OCI-LY7 (cell line): Measurements from ENCODE around the gene RAB31. TPM values are rescaled to one million over a fixed set of nuclear protein-coding genes. Genes with fewer than 3 reads are reported as not detected.

Experiments used
- BruUV-seq: library from RNA; stranded (reverse); fragments of 400-500 nt; replicated peaks from 2 replicates; lab custom pipeline; 2021; lab: Mats Ljungman, UMichigan
- CTCF ChIA-PET: fragments of 300-600 bp; sonication (Branson Sonifier 250); formaldehyde crosslinking; loops from one replicate; lab custom pipeline; 2022; ENCODE audit warnings: antibody characterized with exemption; ENCODE audit not compliant: unreplicated experiment; lab: Charles Lee
- POLR2A ChIA-PET: fragments of 300-600 bp; sonication (Branson Sonifier 250); formaldehyde crosslinking; loops from one replicate; lab custom pipeline; 2022; ENCODE audit warnings: antibody characterized with exemption; lab: Charles Lee
- DNase-seq: peaks from one replicate; pipeline ENCODE4 v3.0.0-alpha.2; 2015; ENCODE audit warnings: low spot score
- H2AFZ ChIP-seq: fragments of 200-600 bp; sonication (generic), shearing (Covaris generic); 2 replicates; pipeline ENCODE4 v1.6.1; 2014; ENCODE audit warnings: mild to moderate bottlenecking, antibody characterized with exemption, low read length, moderate library complexity
- H3K27ac ChIP-seq: fragments of 200-600 bp; sonication (generic); 2 replicates; pipeline ENCODE4 v1.5.1; 2014; ENCODE audit warnings: mixed run types, low read depth, mild to moderate bottlenecking, moderate library complexity, low read length, inconsistent platforms; ENCODE audit not compliant: poor library complexity, severe bottlenecking
- H3K36me3 ChIP-seq: fragments of 200-600 bp; sonication (generic); 2 replicates; pipeline ENCODE4 v1.6.1; 2014; ENCODE audit warnings: mild to moderate bottlenecking, antibody characterized with exemption, low read length, moderate library complexity, mixed read lengths; ENCODE audit not compliant: insufficient read depth
- H3K4me1 ChIP-seq: fragments of 200-600 bp; sonication (generic); 2 replicates; pipeline ENCODE4 v1.5.1; 2014; ENCODE audit warnings: mild to moderate bottlenecking, low read length; ENCODE audit not compliant: insufficient read depth, poor library complexity, severe bottlenecking
- H3K4me2 ChIP-seq: fragments of 200-600 bp; sonication (generic); 2 replicates; pipeline ENCODE4 v1.6.1; 2014; ENCODE audit warnings: mild to moderate bottlenecking, low read length
- H3K4me3 ChIP-seq: fragments of 200-600 bp; sonication (generic); 2 replicates; pipeline ENCODE4 v1.5.1; 2014; ENCODE audit warnings: mild to moderate bottlenecking, low read depth, low read length; ENCODE audit not compliant: poor library complexity, severe bottlenecking
- H3K79me2 ChIP-seq: fragments of 200-600 bp; sonication (generic); 2 replicates; pipeline ENCODE4 v1.6.1; 2016; ENCODE audit warnings: low read depth, mild to moderate bottlenecking, low read length, moderate library complexity, mixed read lengths; ENCODE audit not compliant: insufficient read depth
- H3K9me2 ChIP-seq: fragments of 200-600 bp; sonication (generic); 2 replicates; pipeline ENCODE4 v1.6.1; 2016; ENCODE audit warnings: mild to moderate bottlenecking, low read length, mixed read lengths; ENCODE audit not compliant: insufficient read depth
- H3K9me3 ChIP-seq: fragments of 200-600 bp; sonication (generic); 2 replicates; pipeline ENCODE4 v1.6.1; 2014; ENCODE audit warnings: mild to moderate bottlenecking, mixed run types, low read length, mixed read lengths
- H4K20me1 ChIP-seq: fragments of 200-600 bp; sonication (generic); 2 replicates; pipeline ENCODE4 v1.6.1; 2014; ENCODE audit warnings: mild to moderate bottlenecking, antibody characterized with exemption, low read length, moderate library complexity, mixed read lengths; ENCODE audit not compliant: insufficient read depth
- EZH2phosphoT487 ChIP-seq: fragments of 200-600 bp; sonication (generic); IDR thresholded peaks from 2 replicates; pipeline ENCODE4 v1.6.1; 2018; ENCODE audit warnings: low read depth, borderline replicate concordance, mild to moderate bottlenecking, mixed run types, antibody characterized with exemption, low read length, moderate library complexity, mixed read lengths
- intact Hi-C: fragments of 100-400 bp; cut with micrococcal nuclease; formaldehyde crosslinking; loops from one replicate; pipeline ENCODE4 v1.10.0; 2022; ENCODE audit not compliant: unreplicated experiment
- total RNA-seq, 2 experiments: library from RNA; depleted of rRNA in 1 of 2; stranded (reverse); fragments of >200 nt in 1 of 2; shearing (Covaris generic) in 1 of 2; gene quantifications; 2 replicates each; pipeline ENCODE4 v1.2.3, GENCODE V29; 2014 to 2022
- TF ChIP-seq, protein P1 (sequence below): fragments of 200-600 bp; sonication (generic); conservative IDR thresholded peaks from 2 replicates; pipeline ENCODE4 v1.5.1; 2014; ENCODE audit warnings: mild to moderate bottlenecking, antibody characterized with exemption, low read length, moderate library complexity, mixed read lengths

RAB31 gene
- total RNA-seq, 2 experiments from 2014 or later: not detected

DNA sequence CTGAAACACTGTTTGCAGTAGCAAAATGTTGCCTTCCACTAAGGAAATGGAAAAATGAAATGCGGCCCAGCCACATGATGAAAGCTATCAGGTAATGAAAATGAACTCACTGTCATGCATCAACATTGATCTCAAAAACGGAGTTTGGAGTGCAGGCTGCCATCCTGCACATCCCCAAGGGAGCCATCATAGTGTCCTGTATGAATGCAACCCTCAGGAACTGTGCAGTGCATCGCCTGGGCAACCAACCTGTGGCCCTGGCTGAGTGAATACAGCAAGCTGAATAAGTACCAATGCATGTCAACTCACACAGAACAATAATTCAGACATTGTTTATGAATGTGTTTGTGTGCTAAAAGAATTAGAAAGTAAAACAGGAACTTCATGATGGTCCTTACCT, 154.6 kb downstream of the RAB31 start:
- Histone ChIP-seq H3K4me3 (no peak overlapping the region), H3K9me3 (no peaks in the 10 kb centered on the region), H3K4me1 (no peaks in the 10 kb centered on the region), H3K36me3 (no peaks in the 10 kb centered on the region), H2AFZ (no peak overlapping the region), H3K4me2 (no peak overlapping the region), H3K27ac (no peak overlapping the region), H4K20me1 (no peaks in the 10 kb centered on the region), H3K79me2 (no peaks in the 10 kb centered on the region), H3K9me2 (no peaks in the 10 kb centered on the region)
- ChIA-PET CTCF (no interaction called here), POLR2A (interaction anchor here (1.2 kb wide), 1 partner anchor 10 kb away, joined by 3 read pairs; no protein-coding TSS in a partner anchor)
- TF ChIP-seq, protein P1, sequence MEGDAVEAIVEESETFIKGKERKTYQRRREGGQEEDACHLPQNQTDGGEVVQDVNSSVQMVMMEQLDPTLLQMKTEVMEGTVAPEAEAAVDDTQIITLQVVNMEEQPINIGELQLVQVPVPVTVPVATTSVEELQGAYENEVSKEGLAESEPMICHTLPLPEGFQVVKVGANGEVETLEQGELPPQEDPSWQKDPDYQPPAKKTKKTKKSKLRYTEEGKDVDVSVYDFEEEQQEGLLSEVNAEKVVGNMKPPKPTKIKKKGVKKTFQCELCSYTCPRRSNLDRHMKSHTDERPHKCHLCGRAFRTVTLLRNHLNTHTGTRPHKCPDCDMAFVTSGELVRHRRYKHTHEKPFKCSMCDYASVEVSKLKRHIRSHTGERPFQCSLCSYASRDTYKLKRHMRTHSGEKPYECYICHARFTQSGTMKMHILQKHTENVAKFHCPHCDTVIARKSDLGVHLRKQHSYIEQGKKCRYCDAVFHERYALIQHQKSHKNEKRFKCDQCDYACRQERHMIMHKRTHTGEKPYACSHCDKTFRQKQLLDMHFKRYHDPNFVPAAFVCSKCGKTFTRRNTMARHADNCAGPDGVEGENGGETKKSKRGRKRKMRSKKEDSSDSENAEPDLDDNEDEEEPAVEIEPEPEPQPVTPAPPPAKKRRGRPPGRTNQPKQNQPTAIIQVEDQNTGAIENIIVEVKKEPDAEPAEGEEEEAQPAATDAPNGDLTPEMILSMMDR: no peak
- no peak for TF ChIP-seq EZH2phosphoT487
- no peak for DNase-seq
- no TSS peak for BruUV-seq
- intact Hi-C loops: no loop called here

DNA sequence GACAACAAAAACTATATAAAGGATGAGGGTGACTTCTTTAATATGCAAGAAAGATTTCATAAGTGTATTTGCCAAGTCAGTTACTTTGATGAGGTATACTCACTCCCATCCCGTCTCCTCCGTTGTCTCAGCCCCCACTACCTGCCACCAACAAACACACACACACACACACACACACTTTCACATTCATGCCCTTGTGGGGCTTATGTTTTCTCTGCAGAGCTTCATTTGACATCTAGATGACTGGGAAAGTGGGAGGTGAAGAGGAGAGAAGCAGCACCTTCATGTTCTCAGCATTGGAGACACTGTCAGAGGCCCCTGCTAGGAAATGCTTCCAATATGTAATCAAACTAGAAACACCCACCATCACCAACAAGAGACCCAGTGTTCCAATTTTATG, 155.2 kb downstream of the RAB31 start:
- H3K79me2 ChIP-seq: no peaks in the 10 kb centered on the region
- no peak overlapping the region for H3K27ac ChIP-seq
- no peak overlapping the region for H3K4me3 ChIP-seq
- H2AFZ ChIP-seq: no peak overlapping the region
- BruUV-seq: no TSS peak
- intact Hi-C loops: no loop called here
- H4K20me1 ChIP-seq: no peaks in the 10 kb centered on the region
- no peaks in the 10 kb centered on the region for H3K36me3 ChIP-seq
- no peaks in the 10 kb centered on the region for H3K4me1 ChIP-seq
- ChIA-PET POLR2A (no interaction called here), CTCF (no interaction called here)
- no peaks in the 10 kb centered on the region for H3K9me2 ChIP-seq
- H3K9me3 ChIP-seq: no peaks in the 10 kb centered on the region
- DNase-seq: no peak
- TF ChIP-seq, protein P1: no peak
- no peak for TF ChIP-seq EZH2phosphoT487
- no peak overlapping the region for H3K4me2 ChIP-seq

DNA sequence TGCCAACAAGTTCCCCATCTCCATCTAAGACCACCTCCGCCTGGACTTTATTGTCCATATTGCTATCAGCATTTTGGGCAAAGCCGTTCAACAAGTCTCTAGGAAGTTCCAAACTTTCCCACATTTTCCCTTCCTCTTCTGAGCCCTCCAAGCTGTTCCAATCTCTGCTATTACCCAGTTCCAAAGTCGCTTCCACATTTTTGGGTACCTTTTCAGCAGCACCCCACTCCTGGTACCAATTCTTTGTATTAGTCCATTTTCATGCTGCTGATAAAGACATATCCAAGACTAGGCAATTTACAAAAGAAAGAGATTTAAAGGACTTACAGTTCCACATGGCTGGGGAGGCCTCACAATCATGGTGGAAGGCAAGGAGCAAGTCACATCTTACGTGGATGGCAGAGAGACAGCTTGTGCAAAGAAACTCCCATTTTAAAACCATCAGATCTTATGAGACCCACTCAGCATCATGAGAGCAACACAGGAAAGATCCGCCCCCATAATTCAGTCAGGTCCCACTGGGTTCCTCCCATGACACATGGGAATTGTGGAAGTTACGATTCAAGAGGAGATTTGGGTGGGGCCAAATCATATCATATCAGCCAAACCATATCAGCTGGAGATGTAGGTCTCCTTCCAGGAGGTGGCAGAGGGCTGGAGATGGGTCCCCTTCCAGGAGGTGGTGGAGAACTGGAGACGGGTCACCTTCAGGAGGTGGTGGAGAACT, 157.8 kb downstream of the RAB31 start:
- Histone ChIP-seq H3K27ac (no peak overlapping the region), H3K9me2 (no peaks in the 10 kb centered on the region), H3K79me2 (no peaks in the 10 kb centered on the region), H3K4me3 (no peak overlapping the region), H4K20me1 (no peaks in the 10 kb centered on the region), H3K4me2 (no peak overlapping the region), H2AFZ (no peak overlapping the region), H3K36me3 (no peaks in the 10 kb centered on the region), H3K4me1 (peaks cover 6% of the 10 kb centered on the region), H3K9me3 (no peaks in the 10 kb centered on the region)
- no peak for TF ChIP-seq EZH2phosphoT487
- TF ChIP-seq, protein P1: no peak
- no TSS peak for BruUV-seq
- ChIA-PET POLR2A (no interaction called here), CTCF (no interaction called here)
- intact Hi-C loops: no loop called here
- no peak for DNase-seq
